ENCODE measurements around the gene LRRC74A. TPM values are rescaled to one million over a fixed set of nuclear protein-coding genes. Genes with fewer than 3 reads are reported as not detected.

Gene LRRC74A
- total RNA-seq, 1 experiment from 2014 or later, result not detected

- Histone ChIP-seq H3K23ac (ENCODE audit: insufficient read length, low read depth, low read length) (no peak overlapping the region), H3K4ac (ENCODE audit: low read depth, low read length) (no peak overlapping the region), H3K23me2 (ENCODE audit: insufficient read length, low read depth, low read length, poor library complexity, severe bottlenecking) (no peaks in the 10 kb centered on the region), H2BK120ac (ENCODE audit: low read depth, low read length, poor library complexity, severe bottlenecking) (no peak overlapping the region), H3K79me2 (ENCODE audit: insufficient read depth, low read length) (no peaks in the 10 kb centered on the region), H3K9me3 (ENCODE audit: control insufficient read depth, low read depth, low read length) (no peaks in the 10 kb centered on the region), H2AK5ac (ENCODE audit: insufficient read length, low read length) (no peak overlapping the region), H4K8ac (replicated peaks; ENCODE audit: insufficient read length, low read depth, low read length) (no peak overlapping the region), H4K91ac (ENCODE audit: insufficient read length, low read depth, low read length) (no peak overlapping the region), H2BK12ac (ENCODE audit: insufficient read length, low read depth, low read length) (no peak overlapping the region), H2BK20ac (ENCODE audit: low read depth, low read length, poor library complexity, severe bottlenecking) (no peak overlapping the region), H4K20me1 (ENCODE audit: control insufficient read depth, insufficient read depth, insufficient read length) (no peaks in the 10 kb centered on the region), H3K79me1 (ENCODE audit: insufficient read depth, low read depth, low read length, poor library complexity, severe bottlenecking) (no peaks in the 10 kb centered on the region), H2BK15ac (ENCODE audit: low read depth, low read length) (no peak overlapping the region), H3T11ph (ENCODE audit: low read length) (no peak overlapping the region), H3K27ac (ENCODE audit: insufficient read length, low read depth, low read length) (no peak overlapping the region), H3K4me2 (ENCODE audit: insufficient read depth, insufficient read length, low read length) (no peak overlapping the region), H3K18ac (ENCODE audit: insufficient read length, low read depth, low read length) (no peak overlapping the region), H2BK5ac (ENCODE audit: insufficient read length, low read length) (no peak overlapping the region), H4K5ac (ENCODE audit: insufficient read length, low read depth, low read length) (no peak overlapping the region), H3K14ac (ENCODE audit: insufficient read depth, low read length) (no peak overlapping the region), H3K4me1 (ENCODE audit: insufficient read depth, low read length) (no peaks in the 10 kb centered on the region), H3K56ac (ENCODE audit: insufficient read length, low read depth, low read length) (no peak overlapping the region), H3K27me3 (ENCODE audit: insufficient read depth, low read length) (no peaks in the 10 kb centered on the region; the same call in 1 of the 2 replicates), H3K9ac (ENCODE audit: extremely low read depth, insufficient read length, low read length) (no peak overlapping the region), H2AFZ (ENCODE audit: low read length) (no peak overlapping the region)
- WGBS (ENCODE audit: extremely low coverage, insufficient read length, low lambda C conversion rate), result no CpG with 5 or more reads among the region's 6 CpGs
- H3K27ac Mint-ChIP-seq, result peak overlapping the region in 1 of 3 experiments; percentile 59; a peak in 1 of 7 replicates
- H3K4me1 Mint-ChIP-seq, result peaks cover 10 to 21% of the 10 kb centered on the region in 2 experiments
- H3K4me3 Mint-ChIP-seq, result no peak overlapping the region
- H3K27me3 Mint-ChIP-seq (ENCODE audit: low read depth), result peaks cover 3% of the 10 kb centered on the region; the same call in 1 of the 2 replicates
- no peak for TF ChIP-seq CTCF (conservative IDR thresholded peaks at IDR 0.05)
- no peaks in the 10 kb centered on the region for H3K36me3 Mint-ChIP-seq (ENCODE audit: insufficient read depth in 1 of 3, low read depth in 3 of 3)
- DNase-seq, result no peak
- H3K9me3 Mint-ChIP-seq, result no peaks in the 10 kb centered on the region; a peak in 1 of 5 replicates
Measured at GRCh38 chr14:76887191-76887590, 61.0 kb downstream of the LRRC74A start.

Measured in H9 (cell line).